Measurements from ENCODE around the gene BMAL2. TPM values are rescaled to one million over a fixed set of nuclear protein-coding genes. Genes with fewer than 3 reads are reported as not detected.

Gene BMAL2
- total and polyA plus RNA-seq, 7 donors, result 0.04 to 0.79 (median 0.24) TPM

GRCh38 chr12:27309995-27310315 is 22.7 kb upstream of the BMAL2 start:
- no peak for ATAC-seq
- H3K9me3 ChIP-seq, result no peaks in the 10 kb centered on the region
- TF ChIP-seq CTCF (IDR thresholded peaks at IDR 0.05), result no peak
- H3K27me3 ChIP-seq (ENCODE audit: insufficient read depth in 3 of 3, low read length in 2 of 3), result no peaks in the 10 kb centered on the region
- H3K27ac ChIP-seq, result no peak overlapping the region
- intact Hi-C loops (cut with DNase I), result loop anchor here (5.0 to 10.0 kb wide), 2 partner anchors 295 to 458 kb away; partner anchors contain the start of gene TM7SF3 (in 1 of the 2)
- no peak for DNase-seq
- no peaks in the 10 kb centered on the region for H3K4me1 ChIP-seq
- no peak overlapping the region for H3K4me3 ChIP-seq
- H3K36me3 ChIP-seq (ENCODE audit: insufficient read depth in 1 of 2, low read depth in 1 of 2), result peaks cover 0 to 62% of the 10 kb centered on the region in 2 donors
- 98 to 100% (median 100%) methylated on average over 1 of the region's 1 CpG for WGBS, 3 donors

- Histone ChIP-seq H3K4me3 (no peak overlapping the region), H3K9me3 (no peaks in the 10 kb centered on the region), H3K27ac (no peak overlapping the region), H3K4me1 (no peaks in the 10 kb centered on the region), H3K27me3 (ENCODE audit: insufficient read depth in 3 of 3, low read length in 2 of 3) (no peaks in the 10 kb centered on the region), H3K36me3 (ENCODE audit: insufficient read depth in 1 of 2, low read depth in 1 of 2) (peaks cover 5 to 94% of the 10 kb centered on the region in 2 donors)
- no peak for ATAC-seq
- DNase-seq, result no peak
- intact Hi-C loops (cut with DNase I), result loop anchor here in 1 of 2 donors (10.0 kb wide), 1 partner anchor 302 kb away; the partner anchor contains the start of gene TM7SF3
- no peak for TF ChIP-seq CTCF (IDR thresholded peaks at IDR 0.05)
- WGBS, 3 donors, result 88 to 98% (median 93%) methylated on average over 1 of the region's 1 CpG
Observed at GRCh38 chr12:27316947-27317346, 15.7 kb upstream of the BMAL2 start.

- TF ChIP-seq CTCF (IDR thresholded peaks at IDR 0.05), result no peak
- ATAC-seq, result no peak
- intact Hi-C loops (cut with DNase I), result loop anchor here in 1 of 2 donors (10.0 kb wide), 1 partner anchor 305 kb away; the partner anchor contains the start of gene TM7SF3
- H3K4me1 ChIP-seq, result no peaks in the 10 kb centered on the region
- H3K27ac ChIP-seq, result no peak overlapping the region
- no peaks in the 10 kb centered on the region for H3K27me3 ChIP-seq (ENCODE audit: insufficient read depth in 3 of 3, low read length in 2 of 3)
- H3K36me3 ChIP-seq (ENCODE audit: insufficient read depth in 1 of 2, low read depth in 1 of 2), result peaks cover 5 to 87% of the 10 kb centered on the region in 2 donors
- WGBS, 3 donors, result 29 to 37% (median 37%) methylated on average over 1 of the region's 1 CpG
- H3K9me3 ChIP-seq, result no peaks in the 10 kb centered on the region
- DNase-seq, result no peak
- no peak overlapping the region for H3K4me3 ChIP-seq
Observed at GRCh38 chr12:27319409-27319808, 13.2 kb upstream of the BMAL2 start.

DNA sequence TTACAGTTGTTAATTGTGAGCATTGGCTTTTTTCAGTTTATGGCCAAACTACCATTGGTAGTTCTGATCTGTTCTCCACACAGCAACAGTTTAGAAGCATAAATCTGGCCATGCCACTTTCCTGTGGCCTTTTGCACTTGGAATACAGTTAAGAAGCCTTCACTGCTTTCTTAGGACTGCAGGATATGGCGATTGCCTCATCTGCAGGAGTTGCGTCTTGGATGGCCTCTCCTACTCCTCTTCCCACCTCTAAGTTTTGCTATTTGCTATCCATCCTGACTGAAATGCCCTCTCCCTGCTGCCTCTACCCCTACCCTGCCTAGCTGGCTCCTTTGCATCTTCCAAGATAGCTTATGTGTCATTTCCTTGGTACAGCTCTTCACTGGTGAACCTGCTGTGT is 12.8 kb upstream of the BMAL2 start:
- no peaks in the 10 kb centered on the region for H3K9me3 ChIP-seq
- no peak for ATAC-seq
- no peak overlapping the region for H3K27ac ChIP-seq
- DNase-seq, result no peak
- TF ChIP-seq CTCF (IDR thresholded peaks at IDR 0.05), result no peak
- H3K36me3 ChIP-seq (ENCODE audit: insufficient read depth in 1 of 2, low read depth in 1 of 2), result peaks cover 5 to 83% of the 10 kb centered on the region in 2 donors
- H3K27me3 ChIP-seq (ENCODE audit: insufficient read depth in 3 of 3, low read length in 2 of 3), result no peaks in the 10 kb centered on the region
- intact Hi-C loops (cut with DNase I), result loop anchor here in 1 of 2 donors (10.0 kb wide), 1 partner anchor 305 kb away; the partner anchor contains the start of gene TM7SF3
- 94 to 100% (median 97%) methylated on average over 2 of the region's 2 CpGs for WGBS, 3 donors
- H3K4me3 ChIP-seq, result no peak overlapping the region
- no peaks in the 10 kb centered on the region for H3K4me1 ChIP-seq

DNA sequence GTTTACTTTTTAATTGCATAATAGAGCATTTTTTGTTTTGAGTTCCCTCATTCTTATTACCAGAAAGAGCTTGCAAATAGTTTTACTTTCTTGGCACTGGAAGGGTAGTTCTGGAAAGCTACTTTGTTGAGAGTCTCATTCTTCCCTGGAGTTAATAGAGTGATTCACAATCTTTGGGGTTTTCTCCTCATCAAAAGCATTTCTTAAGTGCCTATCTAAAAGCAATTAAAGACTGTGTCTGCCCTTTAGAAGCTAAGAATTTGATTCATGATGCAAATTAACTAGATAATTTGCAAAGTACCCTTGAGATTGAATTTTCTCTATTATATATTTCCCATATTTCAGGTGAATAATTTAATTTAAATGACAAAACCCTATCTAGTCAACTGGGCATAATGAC is 8.1 kb upstream of the BMAL2 start:
- intact Hi-C loops (cut with DNase I), result no loop called here
- DNase-seq, result no peak

More for the DNA sequence above, 8.1 kb upstream of the BMAL2 start:
- Histone ChIP-seq H3K27me3 (ENCODE audit: insufficient read depth in 3 of 3, low read length in 2 of 3) (no peaks in the 10 kb centered on the region), H3K4me3 (no peak overlapping the region), H3K27ac (no peak overlapping the region), H3K4me1 (no peaks in the 10 kb centered on the region), H3K9me3 (no peaks in the 10 kb centered on the region), H3K36me3 (ENCODE audit: insufficient read depth in 1 of 2, low read depth in 1 of 2) (peaks cover 2 to 48% of the 10 kb centered on the region in 2 donors)
- no peak for TF ChIP-seq CTCF (IDR thresholded peaks at IDR 0.05)
- no peak for ATAC-seq

All from psoas muscle (tissue), 8 donors.